ENCODE data around the gene CYB561D1. TPM values are rescaled to one million over a fixed set of nuclear protein-coding genes. Genes with fewer than 3 reads are reported as not detected.
A peak's percentile ranks its signal among the peaks of the same experiment; 100 is the strongest.
"Not testable (repeated sequence)": the region's sequence is repeated elsewhere in the genome, so short reads cannot be mapped to it uniquely, and the experiment has no call there.

Gene CYB561D1
- total RNA-seq, 1 donor from 2014 or later = 8.3 TPM

GRCh38 chr1:109468903-109469302 lies 25.0 kb upstream of the CYB561D1 start:
- DNase-seq (ENCODE audit: extremely low spot score in 2 of 2) = no peak
- H3K4me3 ChIP-seq = no peak overlapping the region
- intact Hi-C loops (cut with DNase I) = no loop called here
- no peak overlapping the region for H3K27ac ChIP-seq
- TF ChIP-seq POLR2AphosphoS5 (IDR thresholded peaks at IDR 0.05; ENCODE audit: insufficient read depth in 1 of 2, low read depth in 1 of 2) (no peak), POLR2A (IDR thresholded peaks at IDR 0.05) (no peak), CTCF (IDR thresholded peaks at IDR 0.05) (no peak)
- H3K4me1 ChIP-seq = peaks cover 28% of the 10 kb centered on the region
- no peaks in the 10 kb centered on the region for H3K27me3 ChIP-seq
- no peaks in the 10 kb centered on the region for H3K36me3 ChIP-seq
- no peaks in the 10 kb centered on the region for H3K9me3 ChIP-seq

- Histone ChIP-seq H3K4me1 (peaks cover 23% of the 10 kb centered on the region), H3K4me3 (no peak overlapping the region), H3K9me3 (no peaks in the 10 kb centered on the region), H3K27ac (no peak overlapping the region), H3K27me3 (no peaks in the 10 kb centered on the region), H3K36me3 (no peaks in the 10 kb centered on the region)
- intact Hi-C loops (cut with DNase I) = no loop called here
- TF ChIP-seq POLR2A (IDR thresholded peaks at IDR 0.05) (no peak), POLR2AphosphoS5 (IDR thresholded peaks at IDR 0.05; ENCODE audit: insufficient read depth in 1 of 2, low read depth in 1 of 2) (no peak), CTCF (IDR thresholded peaks at IDR 0.05) (no peak)
- DNase-seq (ENCODE audit: extremely low spot score in 2 of 2) = peak; percentile 58 to 65
Observed at GRCh38 chr1:109470245-109470644, 23.6 kb upstream of the CYB561D1 start.

DNA sequence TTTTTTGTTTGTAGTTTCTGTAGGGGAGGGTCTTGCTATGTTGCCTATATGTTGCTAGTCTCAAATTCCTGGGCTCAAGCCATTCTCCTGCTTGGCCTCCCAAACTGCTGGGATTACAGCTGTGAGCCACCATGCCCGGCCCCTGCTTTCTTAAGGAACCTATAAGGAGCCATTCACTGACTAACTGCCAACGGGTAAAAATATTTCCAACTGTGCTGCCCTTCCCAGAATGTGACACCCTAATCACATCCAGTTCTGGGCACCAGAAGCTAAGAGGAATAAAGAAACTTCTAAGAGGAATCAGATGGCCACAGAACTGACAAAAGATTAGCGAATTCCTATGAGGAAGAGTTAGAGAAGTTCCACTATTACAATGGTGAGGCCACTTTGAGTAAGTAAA lies 21.1 kb upstream of the CYB561D1 start:
- H3K27me3 ChIP-seq = no peaks in the 10 kb centered on the region
- DNase-seq (ENCODE audit: extremely low spot score in 2 of 2) = peak; percentile 37 to 69
- H3K36me3 ChIP-seq = no peaks in the 10 kb centered on the region
- no peaks in the 10 kb centered on the region for H3K4me1 ChIP-seq
- no peak overlapping the region for H3K27ac ChIP-seq
- H3K9me3 ChIP-seq = no peaks in the 10 kb centered on the region
- intact Hi-C loops (cut with DNase I) = no loop called here
- TF ChIP-seq POLR2AphosphoS5 (IDR thresholded peaks at IDR 0.05; ENCODE audit: insufficient read depth in 1 of 2, low read depth in 1 of 2) (no peak), CTCF (IDR thresholded peaks at IDR 0.05) (no peak), POLR2A (IDR thresholded peaks at IDR 0.05) (no peak)
- no peak overlapping the region for H3K4me3 ChIP-seq

GRCh38 chr1:109473284-109474057 lies 20.4 kb upstream of the CYB561D1 start:
- DNase-seq (ENCODE audit: extremely low spot score in 2 of 2) = peak; percentile 20 to 49
- H3K36me3 ChIP-seq; intact Hi-C loops (cut with DNase I); H3K27me3 ChIP-seq; H3K27ac ChIP-seq; H3K4me3 ChIP-seq; H3K9me3 ChIP-seq; H3K4me1 ChIP-seq: not testable (repeated sequence)

DNA sequence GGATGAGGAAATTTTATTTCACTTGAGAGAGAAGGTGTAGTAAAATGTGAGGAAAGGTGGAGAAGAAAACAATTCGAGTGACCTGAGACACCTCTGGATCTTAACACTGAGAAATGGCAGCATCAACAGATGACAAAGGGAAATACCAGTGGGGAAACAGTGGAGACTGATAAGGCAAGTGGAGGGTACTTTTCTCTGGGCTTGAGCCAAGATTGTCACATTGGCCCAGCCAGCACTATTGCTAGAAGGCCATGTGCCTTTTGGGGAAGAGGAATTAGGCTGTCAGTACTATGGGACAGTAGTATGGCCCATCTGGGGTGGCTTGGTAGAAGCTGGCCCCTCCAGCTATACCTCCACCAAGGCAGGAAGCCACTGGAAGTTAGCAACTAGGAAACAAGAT lies 19.2 kb upstream of the CYB561D1 start:
- no peak overlapping the region for H3K27ac ChIP-seq
- no peaks in the 10 kb centered on the region for H3K4me1 ChIP-seq
- intact Hi-C loops (cut with DNase I) = no loop called here
- no peaks in the 10 kb centered on the region for H3K36me3 ChIP-seq
- no peak overlapping the region for H3K4me3 ChIP-seq
- no peaks in the 10 kb centered on the region for H3K9me3 ChIP-seq
- H3K27me3 ChIP-seq = no peaks in the 10 kb centered on the region
- TF ChIP-seq POLR2AphosphoS5 (IDR thresholded peaks at IDR 0.05; ENCODE audit: insufficient read depth in 1 of 2, low read depth in 1 of 2) (no peak), CTCF (IDR thresholded peaks at IDR 0.05) (no peak), POLR2A (IDR thresholded peaks at IDR 0.05) (no peak)
- DNase-seq (ENCODE audit: extremely low spot score in 2 of 2) = peak; percentile 18 to 43
